K562 (cell line): ENCODE results near the gene FAM3C.

Experiments
- CREM ChIP-seq: IDR thresholded peaks from 2 replicates; pipeline ENCODE4 v1.6.1; 2014; ENCODE audit warnings: antibody characterized with exemption, low read depth
- MLLT1 ChIP-seq, 2 experiments: fragments of 450-650 bp; IDR thresholded peaks; 2 replicates each; pipeline ENCODE4 v1.6.1; 2016
- PCBP2 ChIP-seq: fragments of 200-400 bp; formaldehyde crosslinking; IDR thresholded peaks from 2 replicates; pipeline ENCODE4 v1.6.1; 2018; ENCODE audit warnings: low read length, low read depth, mild to moderate bottlenecking, moderate library complexity; ENCODE audit not compliant: poor library complexity, severe bottlenecking
- POLR2A ChIP-seq: fragments of 450-650 bp; conservative IDR thresholded peaks from 2 replicates; pipeline ENCODE4 v1.6.1; 2016
- ZNF274 ChIP-seq: IDR thresholded peaks from 2 replicates; pipeline ENCODE4 v1.6.1; 2011; ENCODE audit warnings: low read depth, mild to moderate bottlenecking, low read length, moderate library complexity, borderline replicate concordance
- TF ChIP-seq, protein P1 (sequence below): fragments of 450-650 bp; formaldehyde crosslinking; IDR thresholded peaks from 2 replicates; pipeline ENCODE4 v1.4.0; 2022; ENCODE audit warnings: mild to moderate bottlenecking, moderate library complexity

- no peak for TF ChIP-seq MLLT1 (IDR thresholded peaks at IDR 0.05)
- no peak for TF ChIP-seq CREM
- no peak for TF ChIP-seq POLR2A
- TF ChIP-seq ZNF274 = no peak
- TF ChIP-seq, protein P1, sequence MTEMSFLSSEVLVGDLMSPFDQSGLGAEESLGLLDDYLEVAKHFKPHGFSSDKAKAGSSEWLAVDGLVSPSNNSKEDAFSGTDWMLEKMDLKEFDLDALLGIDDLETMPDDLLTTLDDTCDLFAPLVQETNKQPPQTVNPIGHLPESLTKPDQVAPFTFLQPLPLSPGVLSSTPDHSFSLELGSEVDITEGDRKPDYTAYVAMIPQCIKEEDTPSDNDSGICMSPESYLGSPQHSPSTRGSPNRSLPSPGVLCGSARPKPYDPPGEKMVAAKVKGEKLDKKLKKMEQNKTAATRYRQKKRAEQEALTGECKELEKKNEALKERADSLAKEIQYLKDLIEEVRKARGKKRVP = no peak
- TF ChIP-seq PCBP2 = no peak
These were observed 16.2 kb downstream of the FAM3C start for GRCh38 chr7:121379930-121380329.
